ES-I3 (cell line): ENCODE results near the gene PMF1.

Experiments
- H3K36me3 ChIP-seq: 2 replicates; pipeline ENCODE4 v1.6.1; 2013; ENCODE audit warnings: mild to moderate bottlenecking, low read length, control low read depth, moderate library complexity; ENCODE audit not compliant: insufficient read depth
- H3K4me1 ChIP-seq: 2 replicates; pipeline ENCODE4 v1.6.1; 2013; ENCODE audit warnings: mild to moderate bottlenecking, control low read depth, low read length; ENCODE audit not compliant: insufficient read depth
- H3K9ac ChIP-seq: 2 replicates; pipeline ENCODE4 v1.6.1; 2013; ENCODE audit warnings: low read depth, mild to moderate bottlenecking, low read length, moderate library complexity
- H3K9me3 ChIP-seq: 2 replicates; pipeline ENCODE4 v1.6.1; 2013; ENCODE audit warnings: mild to moderate bottlenecking, low read length, moderate library complexity; ENCODE audit not compliant: control insufficient read depth, insufficient read depth

PMF1 gene

DNA sequence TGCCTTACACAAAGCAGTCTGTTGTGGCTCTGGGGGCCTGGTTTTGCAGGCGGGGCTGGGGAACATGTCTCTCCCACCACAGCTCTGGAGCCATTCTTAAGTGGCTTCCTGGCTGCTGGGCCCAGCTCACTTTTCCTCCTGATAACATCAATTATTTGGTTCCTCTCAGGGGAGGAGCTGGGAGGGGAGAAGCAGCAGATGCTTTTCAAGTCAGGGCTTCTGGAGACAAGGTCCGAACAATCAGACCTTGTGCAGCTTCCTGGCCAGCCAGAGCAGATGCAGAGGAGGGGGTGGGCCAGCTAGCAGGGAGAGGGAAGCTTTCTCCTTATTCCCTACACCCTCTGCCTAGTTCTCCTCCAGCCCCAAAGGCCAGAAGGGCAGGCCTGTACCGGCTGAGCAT, 38.7 kb downstream of the PMF1 start:
- no peak overlapping the region for H3K9ac ChIP-seq
- H3K9me3 ChIP-seq, result no peaks in the 10 kb centered on the region
- peaks cover 21% of the 10 kb centered on the region for H3K36me3 ChIP-seq
- peaks cover 6% of the 10 kb centered on the region; the same call in 1 of the 2 replicates for H3K4me1 ChIP-seq

DNA sequence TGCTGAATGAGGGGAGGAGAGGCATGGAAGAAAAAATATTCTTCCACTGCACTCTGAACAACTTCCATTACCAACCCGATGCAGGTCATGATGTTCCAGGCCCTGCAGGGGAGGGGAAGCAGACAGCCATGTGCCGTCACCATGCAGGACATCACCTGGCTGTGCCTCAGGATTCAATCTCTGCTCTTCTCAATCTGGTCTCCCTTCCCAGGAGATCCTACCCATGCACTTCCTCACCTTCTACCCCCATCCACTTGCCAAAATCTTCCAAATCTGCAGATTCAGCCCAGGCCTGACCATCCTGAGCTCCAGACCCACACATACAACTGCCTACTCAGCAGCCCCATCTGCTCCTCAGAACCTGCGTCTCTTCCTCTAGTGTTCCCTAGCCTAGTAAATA, 40.8 kb downstream of the PMF1 start:
- Histone ChIP-seq H3K4me1 (no peaks in the 10 kb centered on the region), H3K36me3 (peaks cover 38% of the 10 kb centered on the region), H3K9ac (no peak overlapping the region), H3K9me3 (no peaks in the 10 kb centered on the region)

DNA sequence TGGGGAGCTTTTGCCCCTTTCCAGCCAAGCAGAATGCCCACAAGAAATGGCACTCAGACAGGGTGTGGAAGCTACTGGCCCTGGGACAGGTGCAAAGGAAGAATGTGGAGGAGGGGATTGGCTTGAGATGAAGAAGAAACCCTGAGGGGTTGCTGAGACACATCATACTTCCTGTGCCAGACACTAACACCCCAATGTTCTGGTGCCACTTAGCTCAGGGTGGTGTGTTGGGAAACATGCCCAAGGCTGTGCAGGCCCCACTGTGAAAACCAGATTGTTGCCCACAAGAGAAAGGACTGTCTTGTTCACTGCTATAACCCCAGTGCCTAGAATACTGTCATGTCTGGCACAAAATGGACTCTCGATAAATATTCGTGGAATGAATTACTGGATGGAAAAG, 44.9 kb downstream of the PMF1 start:
- Histone ChIP-seq H3K36me3 (peaks cover 57% of the 10 kb centered on the region), H3K4me1 (no peaks in the 10 kb centered on the region), H3K9me3 (no peaks in the 10 kb centered on the region), H3K9ac (no peak overlapping the region)

DNA sequence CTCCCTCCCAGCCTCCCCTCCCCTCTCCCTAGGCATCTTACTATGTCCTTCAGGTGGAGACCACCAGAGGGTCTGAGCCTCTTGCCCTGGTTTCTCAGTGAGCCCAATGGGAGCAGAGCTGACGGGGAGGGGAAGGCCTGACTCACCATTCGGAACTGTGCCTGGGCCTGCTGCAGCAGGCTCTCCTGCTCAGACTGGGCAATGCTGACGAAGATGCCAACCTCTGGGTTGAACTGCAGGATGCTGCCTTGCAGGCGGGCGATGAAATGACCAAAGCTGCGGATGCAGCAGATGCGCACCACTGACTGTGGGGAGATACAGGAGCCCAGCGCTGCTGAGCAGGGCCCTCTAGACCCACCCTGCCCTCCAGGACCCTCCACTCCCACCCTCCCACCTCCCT, 46.1 kb downstream of the PMF1 start:
- no peaks in the 10 kb centered on the region for H3K9me3 ChIP-seq
- no peaks in the 10 kb centered on the region for H3K4me1 ChIP-seq
- no peak overlapping the region for H3K9ac ChIP-seq
- peaks cover 60% of the 10 kb centered on the region for H3K36me3 ChIP-seq

DNA sequence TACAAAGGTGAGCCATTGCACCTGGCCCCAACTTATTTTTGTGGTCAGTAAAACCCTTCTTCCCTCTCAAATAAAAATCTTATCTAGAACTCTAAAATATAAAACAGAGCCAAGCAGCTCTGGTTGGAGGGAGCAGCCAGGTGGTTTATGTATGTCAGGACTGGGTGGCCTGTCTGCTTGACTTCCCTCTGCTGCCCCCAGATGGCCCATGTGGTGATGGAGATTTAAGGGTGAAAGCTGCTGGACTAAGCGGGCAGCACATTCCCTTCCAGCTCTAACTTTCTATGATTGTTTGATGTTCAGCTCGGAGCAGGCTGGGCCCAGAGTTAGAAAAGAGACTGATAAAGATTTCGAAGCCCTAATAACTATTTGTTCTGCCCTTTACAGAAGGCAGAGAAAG, 47.0 kb downstream of the PMF1 start:
- Histone ChIP-seq H3K9me3 (no peaks in the 10 kb centered on the region), H3K4me1 (no peaks in the 10 kb centered on the region), H3K9ac (no peak overlapping the region), H3K36me3 (peaks cover 60% of the 10 kb centered on the region)

DNA sequence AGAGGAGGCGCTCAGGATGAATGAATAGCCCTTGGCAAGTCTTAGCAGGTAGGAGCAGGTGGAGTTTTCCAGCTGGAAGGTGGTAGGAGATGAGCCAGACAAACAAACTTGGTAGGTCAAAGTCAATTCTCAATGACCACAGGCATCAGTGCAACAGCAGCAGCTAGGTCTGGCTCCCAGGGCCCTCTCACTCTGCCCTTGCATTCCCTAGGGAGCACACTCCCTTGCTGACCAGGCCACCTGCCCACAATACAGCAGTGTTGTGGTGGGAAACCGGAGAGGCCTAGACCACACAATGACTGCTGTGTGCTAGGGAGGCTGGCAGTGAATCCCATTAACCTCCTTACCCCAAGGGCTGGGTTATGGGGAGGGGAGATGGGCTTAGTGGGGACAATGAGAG, 48.1 kb downstream of the PMF1 start:
- no peak overlapping the region for H3K9ac ChIP-seq
- H3K9me3 ChIP-seq, result no peaks in the 10 kb centered on the region
- peaks cover 64% of the 10 kb centered on the region for H3K36me3 ChIP-seq
- H3K4me1 ChIP-seq, result no peaks in the 10 kb centered on the region

DNA sequence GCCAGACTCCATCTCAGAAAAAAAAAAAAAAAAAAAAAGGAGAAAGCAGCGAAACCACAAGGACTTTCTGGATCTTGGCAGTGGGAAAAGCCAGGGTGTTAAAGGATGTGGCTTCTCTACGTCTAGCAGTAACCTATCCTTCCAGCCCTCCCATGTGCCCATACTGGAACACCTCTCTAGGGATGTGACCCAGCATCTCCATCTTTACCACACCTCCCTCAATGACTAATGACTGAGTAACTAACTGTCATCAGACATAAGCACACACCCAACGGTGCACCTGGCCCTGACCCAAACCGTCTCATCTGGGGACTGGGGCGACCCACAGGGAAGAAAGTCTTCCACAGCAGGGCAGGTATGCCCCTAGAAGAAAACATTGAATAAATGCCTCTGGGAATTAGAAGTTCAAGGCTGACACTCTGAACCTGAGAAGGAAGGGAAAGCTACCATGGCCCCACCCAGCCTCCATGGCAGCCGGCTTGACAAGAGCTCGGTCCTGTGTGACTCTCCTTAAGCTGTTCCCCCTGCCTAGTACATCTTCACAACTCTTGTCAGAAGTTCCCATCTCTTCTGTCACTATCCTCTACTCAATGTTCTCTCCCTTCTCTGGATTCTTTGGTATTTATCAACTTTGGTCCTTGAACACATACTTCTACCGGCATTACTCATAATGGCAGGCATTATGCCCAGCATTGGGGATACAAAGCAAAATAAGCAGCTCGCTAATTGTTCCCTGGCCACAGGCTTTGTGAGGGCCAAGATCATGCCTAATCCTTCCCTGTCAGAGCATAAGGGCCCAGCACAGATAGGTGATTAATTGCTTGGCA, 49.9 kb downstream of the PMF1 start:
- Histone ChIP-seq H3K4me1 (no peaks in the 10 kb centered on the region), H3K36me3 (peaks cover 58% of the 10 kb centered on the region)

DNA sequence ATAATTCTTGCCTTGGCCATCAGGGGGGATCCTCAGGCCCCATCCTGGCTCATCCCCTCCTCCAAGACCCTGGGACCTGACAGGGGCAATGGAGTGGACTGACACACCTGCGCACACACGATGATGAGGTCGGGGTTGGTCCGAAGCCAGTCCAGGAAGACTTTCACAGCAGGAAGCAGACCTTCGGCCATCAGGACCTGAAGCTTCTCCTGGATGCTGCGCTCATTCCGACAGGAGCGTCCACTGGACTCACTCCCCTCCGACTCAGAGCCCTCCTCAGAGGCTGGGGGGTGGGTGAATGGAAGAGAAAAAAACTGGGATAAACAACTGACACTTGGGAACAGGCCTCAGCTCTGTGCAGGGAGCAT, 50.5 kb downstream of the PMF1 start:
- Histone ChIP-seq H3K9me3 (no peaks in the 10 kb centered on the region), H3K36me3 (peaks cover 57% of the 10 kb centered on the region), H3K4me1 (no peaks in the 10 kb centered on the region), H3K9ac (no peak overlapping the region)

More for the DNA sequence above, 49.9 kb downstream of the PMF1 start:
- no peak overlapping the region for H3K9ac ChIP-seq
- no peaks in the 10 kb centered on the region for H3K9me3 ChIP-seq

DNA sequence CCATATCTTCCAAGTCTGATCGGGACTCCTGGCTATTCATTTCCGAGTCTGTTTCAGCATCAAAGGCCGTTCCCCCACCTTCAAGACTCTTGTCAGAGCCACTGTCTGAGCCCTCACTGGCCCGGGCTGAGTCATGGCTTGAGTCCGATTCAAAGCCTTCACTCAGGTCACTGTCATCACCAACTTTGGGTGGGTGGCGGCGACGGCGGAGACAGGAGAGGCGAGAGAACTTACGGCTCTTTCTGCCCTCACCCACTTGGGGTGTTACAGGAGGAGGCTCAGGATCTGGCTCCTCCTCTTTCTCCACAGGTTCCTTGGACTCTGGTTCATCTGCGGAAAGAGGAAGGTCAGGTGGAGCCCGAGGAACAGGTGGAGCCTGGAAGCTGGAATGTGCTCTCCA, 53.2 kb downstream of the PMF1 start:
- peaks cover 46% of the 10 kb centered on the region for H3K36me3 ChIP-seq
- H3K9me3 ChIP-seq, result no peaks in the 10 kb centered on the region
- H3K9ac ChIP-seq, result no peak overlapping the region
- H3K4me1 ChIP-seq, result no peaks in the 10 kb centered on the region

DNA sequence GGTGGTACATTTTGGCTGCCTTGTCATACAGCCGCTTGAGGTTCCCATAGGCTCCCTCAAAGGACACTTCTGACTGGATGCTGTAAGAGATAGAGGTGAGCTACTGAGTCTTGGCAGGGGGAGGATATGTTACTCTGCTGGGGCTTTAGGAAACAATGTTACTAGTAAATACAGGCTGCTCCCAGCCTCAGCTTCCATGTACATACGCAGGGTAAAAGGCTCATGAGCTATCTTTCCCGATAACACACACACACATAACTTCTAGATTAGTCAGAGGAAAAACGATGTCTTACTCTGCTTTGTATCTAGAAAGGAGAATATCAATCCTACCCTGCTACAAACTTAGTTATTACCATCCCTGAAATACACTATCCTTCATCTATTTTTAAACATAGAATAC, 55.5 kb downstream of the PMF1 start:
- peaks cover 43% of the 10 kb centered on the region for H3K36me3 ChIP-seq
- no peak overlapping the region for H3K9ac ChIP-seq
- H3K4me1 ChIP-seq, result no peaks in the 10 kb centered on the region
- no peaks in the 10 kb centered on the region for H3K9me3 ChIP-seq

DNA sequence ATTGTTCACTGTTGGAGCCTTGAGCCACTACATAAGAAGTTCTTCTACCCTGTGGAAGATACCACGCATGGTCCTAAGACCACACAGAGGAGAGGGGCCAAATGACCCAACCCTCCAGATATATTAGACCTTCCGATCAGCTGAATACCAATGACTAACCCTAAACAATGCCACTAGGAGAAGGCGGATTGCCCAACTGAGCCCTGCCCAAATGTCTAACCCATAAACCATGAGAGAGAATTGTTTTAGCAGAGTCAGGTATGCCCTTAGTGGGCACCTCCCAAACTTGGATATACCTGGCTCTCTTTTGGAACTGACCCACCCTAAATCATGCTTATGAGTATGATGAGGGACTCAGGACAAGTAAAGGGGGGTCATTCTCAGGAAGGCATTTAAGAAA, 57.5 kb downstream of the PMF1 start:
- Histone ChIP-seq H3K9me3 (no peaks in the 10 kb centered on the region), H3K36me3 (peaks cover 54% of the 10 kb centered on the region), H3K9ac (no peak overlapping the region), H3K4me1 (no peaks in the 10 kb centered on the region)

DNA sequence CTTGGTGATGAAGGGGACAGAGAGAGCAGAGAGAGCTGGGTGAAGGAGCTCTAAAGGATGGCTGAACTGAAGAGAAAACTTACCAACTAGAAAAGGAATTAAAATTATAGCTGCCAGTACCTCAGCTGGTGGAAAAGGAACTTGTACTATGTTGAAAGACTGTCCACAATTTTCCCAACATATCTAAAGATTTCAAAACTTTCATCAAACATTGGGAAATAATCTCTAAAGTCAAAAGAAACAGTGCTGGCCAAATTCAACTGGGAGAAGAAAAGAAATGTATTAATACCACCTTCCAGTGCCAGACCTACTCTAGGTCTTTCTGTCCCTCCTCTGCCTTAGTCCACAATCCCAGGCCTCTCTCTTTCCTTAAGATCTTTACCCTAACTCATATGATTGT, 63.7 kb downstream of the PMF1 start:
- Histone ChIP-seq H3K4me1 (no peaks in the 10 kb centered on the region), H3K9ac (no peak overlapping the region), H3K36me3 (peaks cover 48% of the 10 kb centered on the region), H3K9me3 (no peaks in the 10 kb centered on the region)

DNA sequence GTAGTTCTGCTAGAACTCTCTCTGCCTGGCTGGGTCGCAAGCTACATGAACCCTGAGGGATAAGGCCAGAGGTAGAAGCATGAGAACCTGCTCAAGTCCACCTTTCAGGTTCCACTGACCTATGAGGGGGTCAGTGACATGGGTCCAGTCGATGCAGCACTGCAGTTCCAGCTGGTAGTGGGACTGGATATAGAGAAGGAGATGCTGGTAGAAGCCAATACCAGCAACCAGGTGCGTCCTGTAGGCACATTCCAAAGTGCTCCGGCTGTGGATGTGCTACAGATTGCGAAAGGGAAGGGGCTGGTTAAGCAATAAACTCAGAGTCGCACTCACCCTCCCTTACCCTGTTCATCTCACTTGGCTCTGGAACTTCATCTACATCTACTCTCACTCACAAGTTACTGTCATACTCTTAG, 64.2 kb downstream of the PMF1 start:
- H3K9ac ChIP-seq, result no peak overlapping the region
- no peaks in the 10 kb centered on the region for H3K9me3 ChIP-seq
- no peaks in the 10 kb centered on the region for H3K4me1 ChIP-seq
- peaks cover 48% of the 10 kb centered on the region for H3K36me3 ChIP-seq

DNA sequence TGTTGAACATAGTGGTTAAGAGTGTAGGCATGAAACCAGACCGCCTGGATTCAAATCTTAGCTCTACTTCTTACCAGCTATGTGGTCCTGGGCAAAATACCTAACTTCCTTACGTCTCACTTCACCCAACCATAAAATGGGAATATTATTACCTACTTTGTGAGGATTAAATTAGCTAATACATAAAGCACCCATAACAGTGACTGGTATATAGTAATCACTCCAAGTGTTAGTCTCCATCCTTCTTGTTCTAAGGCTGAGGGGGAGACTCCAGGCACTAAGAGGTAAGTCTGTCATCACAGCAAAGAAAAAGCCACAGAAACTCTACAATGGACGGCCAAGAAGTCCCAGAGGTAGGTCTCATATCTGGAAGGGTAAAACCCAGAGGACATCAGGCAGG, 67.0 kb downstream of the PMF1 start:
- Histone ChIP-seq H3K36me3 (peaks cover 30% of the 10 kb centered on the region), H3K9me3 (no peaks in the 10 kb centered on the region), H3K4me1 (peaks cover 8% of the 10 kb centered on the region; the same call in 1 of the 2 replicates), H3K9ac (no peak overlapping the region)

DNA sequence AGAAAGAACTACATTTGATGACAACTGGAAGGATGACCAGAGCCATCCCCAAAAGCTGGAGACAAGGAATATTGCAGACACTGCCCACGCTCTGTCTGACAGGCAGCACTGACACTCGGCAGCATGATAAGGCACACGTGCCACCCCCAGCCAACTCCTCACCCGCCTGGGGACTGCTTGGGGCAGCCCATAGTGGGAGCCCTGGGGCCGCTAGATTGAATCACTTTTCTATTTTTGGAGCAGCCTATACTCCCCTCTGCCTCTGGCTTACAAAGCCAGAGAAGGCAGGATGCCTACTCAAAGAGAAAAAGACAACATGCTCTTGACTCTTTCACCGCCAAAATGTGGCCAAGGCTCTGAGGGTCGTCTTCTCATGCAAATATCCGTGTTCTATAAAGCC, 68.5 kb downstream of the PMF1 start:
- Histone ChIP-seq H3K36me3 (peaks cover 21% of the 10 kb centered on the region), H3K4me1 (peaks cover 8% of the 10 kb centered on the region; the same call in 1 of the 2 replicates), H3K9me3 (no peaks in the 10 kb centered on the region), H3K9ac (peak overlapping the region; percentile 56)
